ENCODE data around the gene MPRIP.
"Not testable (repeated sequence)": the region's sequence is repeated elsewhere in the genome, so short reads cannot be mapped to it uniquely, and the experiment has no call there.

The MPRIP gene

GRCh38 chr17:17191961-17192381 lies 149.7 kb downstream of the MPRIP start:
- DNase-seq = no peak

DNA sequence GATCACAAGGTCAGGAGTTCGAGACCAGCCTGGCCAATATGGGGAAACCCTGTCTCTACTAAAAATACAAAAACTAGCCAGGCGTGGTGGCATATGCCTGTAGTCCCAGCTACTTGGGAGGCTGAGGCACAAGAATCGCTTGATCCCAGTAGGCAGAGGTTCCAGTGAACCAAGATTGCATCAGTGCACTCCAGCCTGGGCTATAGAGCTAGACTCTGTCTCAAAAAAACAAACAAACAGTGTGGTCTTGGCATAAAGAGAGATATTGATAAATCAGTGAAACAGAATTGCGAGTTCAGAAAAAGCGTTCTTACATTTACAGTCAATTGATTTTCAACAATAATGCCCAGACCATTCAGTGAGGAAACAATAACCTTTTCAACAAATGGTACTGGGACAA lies 153.2 kb downstream of the MPRIP start:
- DNase-seq = not testable (repeated sequence)

DNA sequence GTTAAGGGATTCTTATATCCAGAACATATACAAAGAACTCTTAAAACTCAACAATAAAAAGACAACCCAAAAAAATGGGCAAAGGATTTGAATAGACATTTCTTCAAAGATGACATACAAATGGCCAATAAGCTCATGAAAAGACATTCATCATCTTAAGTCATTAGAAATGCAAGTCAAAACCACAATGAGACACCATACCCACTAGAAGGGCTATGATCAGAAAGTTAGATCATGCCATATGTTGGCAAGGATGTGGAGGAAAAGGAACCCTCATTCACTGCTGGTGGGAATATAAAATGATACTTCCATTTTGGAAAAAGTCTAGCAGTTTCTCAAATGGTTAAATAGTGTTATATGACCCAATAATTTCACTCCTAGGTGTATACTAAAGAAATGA lies 154.5 kb downstream of the MPRIP start:
- DNase-seq = no peak

- no peak for DNase-seq
Observed at GRCh38 chr17:17198281-17198680, 156.0 kb downstream of the MPRIP start.

GRCh38 chr17:17200311-17200710 lies 158.1 kb downstream of the MPRIP start:
- no peak for DNase-seq

DNA sequence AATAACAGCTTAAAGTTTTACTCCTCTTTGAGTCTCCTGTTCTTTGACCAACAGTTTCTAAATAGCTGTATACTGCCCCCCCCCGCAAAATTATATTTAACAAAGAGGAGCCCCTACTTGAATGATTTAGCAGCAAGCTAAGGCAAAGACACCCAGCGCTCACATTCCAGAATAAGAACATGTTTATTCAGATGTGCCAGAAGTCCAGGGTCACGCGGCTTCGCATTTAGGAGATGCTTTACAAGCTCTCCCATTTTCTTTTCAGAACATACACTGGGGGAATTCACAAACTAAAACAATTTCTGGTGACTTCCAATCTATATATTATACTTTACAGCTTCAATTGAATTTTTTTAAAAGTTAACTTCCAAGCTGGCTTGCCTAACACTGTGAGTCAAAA lies 158.6 kb downstream of the MPRIP start:
- no peak for DNase-seq

GRCh38 chr17:17201271-17201670 lies 159.0 kb downstream of the MPRIP start:
- DNase-seq = no peak

- DNase-seq = no peak
Observed at GRCh38 chr17:17201907-17202306, 159.7 kb downstream of the MPRIP start.

DNA sequence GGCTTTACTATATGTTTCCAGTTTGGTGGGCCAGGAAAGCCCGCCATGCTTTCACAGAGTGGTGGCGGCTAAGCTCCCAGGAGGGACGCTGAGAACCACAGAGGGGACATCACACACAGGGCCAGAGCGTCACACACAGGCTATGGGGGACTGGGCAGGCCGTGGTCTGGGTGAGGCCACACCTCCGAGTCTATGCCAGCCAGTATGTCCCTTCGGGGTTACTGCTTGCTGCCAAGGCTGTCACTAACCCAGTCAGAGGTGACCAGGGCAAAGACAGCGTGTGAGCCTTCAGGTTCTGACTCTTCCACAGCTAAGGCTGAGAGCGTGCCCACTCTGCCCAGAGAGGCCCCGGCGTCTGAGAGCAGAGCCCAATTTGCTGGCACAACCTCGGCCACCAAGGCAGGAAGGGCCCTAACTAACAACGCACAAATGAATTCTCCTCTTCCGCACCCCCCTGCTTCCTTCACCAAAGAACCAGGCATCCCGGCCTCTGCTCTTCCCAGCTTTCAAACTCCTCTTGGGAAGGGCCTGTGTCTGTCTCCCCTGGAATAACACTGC lies 161.0 kb downstream of the MPRIP start:
- no peak for DNase-seq

GRCh38 chr17:17204041-17204591 lies 161.9 kb downstream of the MPRIP start:
- no peak for DNase-seq

DNA sequence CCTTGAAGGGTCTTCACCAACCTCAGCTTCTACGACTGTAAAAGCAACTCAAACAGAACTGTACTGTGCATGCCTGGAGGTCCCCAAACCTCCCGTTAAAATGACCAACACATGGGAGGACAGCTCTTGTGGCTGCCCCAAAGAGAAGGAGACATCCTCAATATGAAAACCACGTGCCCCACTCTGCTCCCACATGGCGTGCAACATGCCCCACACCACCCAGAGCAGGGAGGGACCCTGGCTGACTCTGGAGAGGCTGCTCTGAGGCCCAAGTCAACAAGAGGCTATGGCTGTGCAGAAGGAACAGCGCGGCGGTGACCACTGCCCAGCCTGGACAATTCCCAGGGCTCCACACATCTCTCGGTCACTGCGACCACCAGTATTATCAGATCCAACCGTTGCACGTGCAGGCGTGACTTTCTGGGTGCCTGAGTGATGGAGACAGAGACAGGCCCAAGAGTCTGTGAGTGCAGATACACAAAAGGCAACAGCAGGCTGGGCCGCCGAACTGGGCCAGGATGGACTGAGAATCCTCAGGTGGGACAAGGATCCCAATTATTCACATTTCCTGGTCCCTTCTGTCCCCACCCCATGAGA lies 162.5 kb downstream of the MPRIP start:
- no peak for DNase-seq

GRCh38 chr17:17205368-17206123 lies 163.3 kb downstream of the MPRIP start:
- DNase-seq = peak; percentile 46

DNA sequence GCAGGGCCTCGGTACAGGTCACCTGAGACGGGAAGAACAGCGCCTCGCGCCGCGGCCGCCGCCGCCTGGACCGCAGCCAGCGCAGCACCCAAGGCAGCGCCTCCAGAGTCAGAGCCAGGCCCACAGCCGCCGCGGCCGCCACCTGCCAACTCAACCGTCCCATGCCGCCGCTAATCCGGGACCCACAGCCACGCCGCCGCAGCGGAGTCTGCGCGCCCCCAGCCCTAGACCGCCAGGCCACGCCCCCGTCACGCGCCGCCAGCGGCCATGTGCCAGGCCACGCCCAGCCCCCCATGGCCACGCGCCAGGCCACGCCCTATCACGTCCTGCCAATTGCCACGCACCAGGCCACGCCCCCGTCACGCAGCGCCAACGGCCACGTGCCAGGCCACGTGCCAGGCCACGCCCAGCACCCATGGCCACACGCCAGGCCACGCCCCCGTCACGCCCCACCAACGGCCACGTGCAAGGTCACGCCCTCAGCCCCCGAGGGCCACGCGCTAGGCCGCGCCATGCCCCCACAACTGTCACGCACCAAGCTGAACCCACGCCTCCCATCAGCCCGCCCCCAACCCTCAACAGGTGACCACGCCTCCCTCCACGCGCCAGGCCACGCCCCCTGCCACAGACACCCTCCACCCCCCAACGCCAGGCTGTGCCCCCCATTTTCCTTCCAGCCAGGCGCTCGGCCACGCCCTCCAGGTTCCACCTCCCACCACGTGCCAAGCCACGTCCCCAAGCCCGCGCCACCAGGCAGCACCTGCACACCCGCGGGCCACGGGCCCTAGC lies 164.1 kb downstream of the MPRIP start, which contains the start of gene PLD6:
Gene PLD6, minus strand, starts transcription at position 210 of the 789 bp plus-strand sequence. Its CDS starts 47 bp downstream, at position 163.
- peak; percentile 90 for DNase-seq

DNA sequence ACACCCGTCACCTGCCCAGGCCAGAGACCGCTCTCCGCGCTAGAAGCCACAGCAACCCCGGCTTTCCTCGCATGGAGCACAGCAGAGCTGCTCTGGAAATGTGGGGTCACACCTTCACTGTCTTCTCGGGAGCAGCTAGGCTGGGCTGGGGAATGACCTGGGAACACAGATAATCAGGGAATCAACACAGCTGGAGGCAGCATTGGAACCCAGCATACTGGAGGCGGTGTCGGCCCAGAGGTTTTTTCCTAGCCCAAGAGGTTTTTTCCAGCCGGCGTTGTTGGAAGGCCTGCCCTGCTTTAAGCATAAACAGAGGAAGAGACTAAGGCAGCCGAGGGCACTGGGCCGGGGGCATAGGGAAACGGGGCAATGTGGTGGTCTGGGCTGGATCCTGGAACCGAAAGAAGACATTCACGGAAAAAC lies 164.7 kb downstream of the MPRIP start:
- DNase-seq = no peak

- no peak for DNase-seq
Observed at GRCh38 chr17:17207998-17208397, 165.7 kb downstream of the MPRIP start.

- no peak for DNase-seq
Observed at GRCh38 chr17:17213775-17214174, 171.5 kb downstream of the MPRIP start.

DNA sequence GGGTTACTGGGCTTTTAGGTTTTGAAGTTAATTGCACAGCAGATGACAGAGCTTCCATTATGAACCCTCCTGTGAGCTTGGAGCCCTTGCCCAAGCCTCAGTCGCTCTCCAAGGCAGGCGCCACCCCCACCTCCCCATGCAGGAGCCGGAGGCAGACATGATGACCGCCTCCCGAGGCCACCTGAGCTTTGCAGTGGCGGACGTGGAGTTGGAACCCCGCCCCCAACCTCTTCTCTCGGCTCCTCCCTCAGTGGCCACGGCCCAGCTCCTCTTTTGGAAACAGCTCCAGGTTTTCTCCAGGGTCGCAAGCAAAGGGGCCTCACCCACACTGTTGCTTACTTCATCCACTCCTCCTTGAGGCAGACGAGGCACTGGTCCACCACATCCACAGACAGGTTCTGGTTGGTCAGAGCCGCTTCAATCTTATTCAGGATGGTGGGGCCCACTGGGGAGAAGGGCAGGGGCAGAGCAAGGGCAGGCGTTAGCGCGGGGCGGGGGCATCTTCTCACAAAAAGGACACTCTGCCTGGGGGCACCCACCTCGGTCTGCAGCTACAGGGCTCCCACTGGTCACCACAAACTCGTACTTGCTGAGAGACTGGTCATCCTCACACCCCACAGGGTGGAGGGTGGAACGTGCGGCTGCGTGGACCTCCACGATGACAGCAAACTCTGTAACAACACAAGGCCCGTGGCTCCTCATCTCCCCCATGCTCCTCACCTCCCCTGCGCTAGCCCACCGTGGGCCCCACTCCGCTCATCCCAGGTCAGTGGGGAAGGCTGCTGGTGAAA lies 172.6 kb downstream of the MPRIP start:
- DNase-seq = no peak

- no peak for DNase-seq
Observed at GRCh38 chr17:17215575-17215974, 173.3 kb downstream of the MPRIP start.

GRCh38 chr17:17216236-17216635 lies 174.0 kb downstream of the MPRIP start:
- DNase-seq = no peak

DNA sequence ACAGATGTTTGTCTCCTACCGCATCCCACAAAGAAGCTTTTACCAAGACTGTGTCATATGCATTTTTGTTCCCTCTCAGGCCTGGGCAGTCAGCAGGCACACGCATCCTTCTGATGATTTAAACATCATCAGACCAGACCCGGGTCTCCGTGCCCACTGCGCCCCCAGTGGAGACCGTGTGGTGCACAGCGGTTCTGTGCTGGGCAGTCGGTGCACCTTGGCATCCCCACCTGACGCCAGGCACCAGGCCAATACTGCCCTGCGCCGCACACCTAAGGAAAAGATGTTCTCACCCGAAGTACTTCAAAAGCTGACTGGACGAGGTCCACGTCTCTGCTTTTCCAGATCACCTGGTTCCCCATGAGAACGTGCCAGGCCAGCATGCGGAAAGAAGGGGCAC lies 174.5 kb downstream of the MPRIP start:
- DNase-seq = no peak

DNA sequence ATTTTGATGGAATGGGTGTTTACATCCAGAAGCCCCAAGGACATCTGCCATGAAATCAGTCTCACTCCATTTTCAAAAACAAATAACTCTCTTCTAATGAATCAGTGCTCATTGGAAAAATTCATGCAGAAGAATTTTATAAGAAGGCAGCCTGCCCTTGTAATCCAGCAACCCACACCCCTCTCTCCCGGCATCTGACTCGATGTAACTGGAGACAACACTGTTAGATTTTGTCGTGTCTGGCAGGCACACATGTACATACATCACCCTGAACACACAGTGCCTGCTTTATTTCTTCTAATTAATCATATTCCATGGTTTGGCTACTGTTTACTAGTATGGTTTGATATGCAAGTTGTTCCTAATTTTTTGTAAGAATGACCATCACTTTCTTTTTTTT lies 175.7 kb downstream of the MPRIP start:
- DNase-seq = no peak

- no peak for DNase-seq
Observed at GRCh38 chr17:17220529-17220928, 178.3 kb downstream of the MPRIP start.

All from T-helper 9 cell (primary cell).